B cell (primary cell): ENCODE measurements around the gene ERP27. TPM values are rescaled to one million over a fixed set of nuclear protein-coding genes. Genes with fewer than 3 reads are reported as not detected.

Experiments used
- ATAC-seq: fragments of 200-7000 bp; cut with Tn5 transposase; one replicate; pipeline ENCODE4 v1.10.0; 2021; ENCODE audit warnings: low read depth, mild to moderate bottlenecking, moderate number of reproducible peaks, moderate library complexity
- CTCF ChIA-PET: fragments of 350-600 bp; sonication (Branson Sonifier 250); formaldehyde crosslinking; loops from one replicate; lab custom pipeline; 2021; ENCODE audit warnings: antibody characterized with exemption, inconsistent platforms; lab: Charles Lee
- POLR2A ChIA-PET: fragments of 350-600 bp; sonication (Branson Sonifier 250); formaldehyde crosslinking; loops from one replicate; lab custom pipeline; 2021; ENCODE audit warnings: antibody characterized with exemption; lab: Charles Lee
- DNase-seq: peaks from one replicate; pipeline ENCODE4 v3.0.0; 2013
- H2AFZ ChIP-seq: 2 replicates; pipeline ENCODE4 v1.6.1; 2012; ENCODE audit warnings: mild to moderate bottlenecking, low read depth, low read length; ENCODE audit not compliant: insufficient read depth, poor library complexity, severe bottlenecking
- H3K27ac ChIP-seq, 2 donors: 1 replicate in 1 of 2; 2 replicates in 1 of 2; pipeline ENCODE4 v1.5.1; 2012 to 2013; ENCODE audit warnings: low read length in 2 of 2, mild to moderate bottlenecking in 2 of 2, moderate library complexity in 1 of 2
- H3K27me3 ChIP-seq, 4 experiments: fragments of 200-600 bp in 1 of 4; sonication (generic) in 1 of 4; replicated peaks in 1 of 4; 1 replicate in 2 of 4; 2 replicates in 2 of 4; pipeline versions ENCODE4 v1.6.1 to v1.7.0; 2013 to 2016; ENCODE audit warnings: low read length in 3 of 4, mild to moderate bottlenecking in 2 of 4, mixed read lengths in 1 of 4, moderate library complexity in 1 of 4; ENCODE audit not compliant: insufficient read depth in 4 of 4, control insufficient read depth in 3 of 4; ENCODE audit errors: control extremely low read depth in 1 of 4
- H3K36me3 ChIP-seq, 2 experiments: replicated peaks in 1 of 2; 1 replicate in 1 of 2; 2 replicates in 1 of 2; pipeline versions ENCODE4 v1.6.1 to v1.7.1; 2013; ENCODE audit warnings: low read length in 1 of 2; ENCODE audit not compliant: insufficient read depth in 2 of 2, control insufficient read depth in 1 of 2; ENCODE audit errors: control extremely low read depth in 1 of 2, extremely low read depth in 1 of 2
- H3K4me1 ChIP-seq, 2 donors: fragments of 200-600 bp in 1 of 2; sonication (generic) in 1 of 2; 1 replicate in 1 of 2; 2 replicates in 1 of 2; pipeline versions ENCODE4 v1.5.1 to v1.6.1; 2013 to 2017; ENCODE audit warnings: low read length in 2 of 2; ENCODE audit not compliant: control insufficient read depth in 2 of 2, insufficient read depth in 2 of 2
- H3K4me2 ChIP-seq: replicated peaks from 2 replicates; pipeline ENCODE3; 2012; ENCODE audit warnings: mild to moderate bottlenecking, low read depth, low read length; ENCODE audit not compliant: poor library complexity, severe bottlenecking
- H3K4me3 ChIP-seq, 5 experiments: fragments of 200-600 bp in 1 of 5; sonication (generic) in 1 of 5; 1 replicate in 3 of 5; 2 replicates in 2 of 5; pipeline versions ENCODE4 v1.5.1 to v1.7.0; 2011 to 2016; ENCODE audit warnings: low read length in 4 of 5, mild to moderate bottlenecking in 4 of 5, low read depth in 2 of 5, control low read depth in 1 of 5, moderate library complexity in 1 of 5; ENCODE audit not compliant: insufficient read depth in 1 of 5; ENCODE audit errors: control extremely low read depth in 1 of 5, extremely low read depth in 1 of 5
- H3K79me2 ChIP-seq: fragments of 200-600 bp; sonication (generic); one replicate; pipeline ENCODE4 v1.6.0; 2016; ENCODE audit warnings: low read length; ENCODE audit not compliant: control insufficient read depth, insufficient read depth
- H3K9ac ChIP-seq: fragments of 200-600 bp; sonication (generic); 2 replicates; pipeline ENCODE4 v1.6.1; 2017; ENCODE audit warnings: mild to moderate bottlenecking, low read length, moderate library complexity
- H3K9me3 ChIP-seq, 3 donors: one replicate each; pipeline versions ENCODE4 v1.6.1 to v1.7.1; 2013; ENCODE audit warnings: low read length in 2 of 3; ENCODE audit not compliant: control insufficient read depth in 2 of 3, insufficient read depth in 1 of 3; ENCODE audit errors: control extremely low read depth in 1 of 3
- H4K20me1 ChIP-seq: 2 replicates; pipeline ENCODE4 v1.6.0; 2012; ENCODE audit warnings: mild to moderate bottlenecking, low read length; ENCODE audit not compliant: insufficient read depth, control insufficient read depth, poor library complexity, severe bottlenecking
- H3K27ac Mint-ChIP-seq: one replicate; pipeline ENCODE4 v1.8.0; 2021; ENCODE audit warnings: mixed read lengths
- H3K27me3 Mint-ChIP-seq: one replicate; pipeline ENCODE4 v1.8.0; 2021; ENCODE audit warnings: mixed read lengths
- H3K4me1 Mint-ChIP-seq: one replicate; pipeline ENCODE4 v1.8.0; 2021; ENCODE audit warnings: mixed read lengths
- H3K4me3 Mint-ChIP-seq: one replicate; pipeline ENCODE4 v1.8.0; 2021; ENCODE audit warnings: mixed read lengths
- H3K9me3 Mint-ChIP-seq: one replicate; pipeline ENCODE4 v1.8.0; 2022; ENCODE audit warnings: mixed read lengths; ENCODE audit not compliant: insufficient read depth
- CTCF ChIP-seq: fragments of 200-600 bp; IDR thresholded peaks from one replicate; pipeline ENCODE4 v1.8.0; 2022; ENCODE audit warnings: antibody characterized with exemption, mild to moderate bottlenecking
- EZH2 ChIP-seq: IDR thresholded peaks from 2 replicates; pipeline ENCODE4 v1.6.1; 2012; ENCODE audit warnings: borderline replicate concordance, low read depth, mild to moderate bottlenecking, moderate library complexity, low read length; ENCODE audit not compliant: insufficient read depth, poor library complexity, severe bottlenecking
- WGBS: methylation state at CpG from one replicate; pipeline ENCODE4 v1.1.5; 2013; ENCODE audit warnings: missing lambda C conversion rate; ENCODE audit not compliant: insufficient coverage; 5-methylcytosine and 5-hydroxymethylcytosine counted together
- intact Hi-C: fragments of 100-400 bp; cut with micrococcal nuclease; formaldehyde crosslinking; loops from one replicate; pipeline ENCODE4 v1.10.0; 2022
- polyA plus RNA-seq: library from polyadenylated mRNA; depleted of rRNA; stranded (reverse); fragments of >200 nt; gene quantifications from 2 replicates; pipeline ENCODE4 v1.2.3, GENCODE V29; 2012
- total RNA-seq, 2 donors: library from RNA; stranded (reverse); fragments of 120-200 nt in 1 of 2; gene quantifications; 1 replicate in 1 of 2; 2 replicates in 1 of 2; pipeline versions ENCODE4 v1.2.3 to v1.2.4, GENCODE V29; 2013 to 2022

Gene ERP27
- total and polyA plus RNA-seq, 2 donors (not counting 1 experiment from before 2014, with no cell fraction given), result 7.8 to 9.0 TPM

- peaks cover 0 to 14% (median 2%) of the 10 kb centered on the region in 4 experiments for H3K27me3 ChIP-seq
- peaks cover 0 to 17% (median 2%) of the 10 kb centered on the region in 3 donors for H3K9me3 ChIP-seq
- no peaks in the 10 kb centered on the region for H4K20me1 ChIP-seq
- DNase-seq (no peak), ATAC-seq (no peak)
- Mint-ChIP-seq H3K9me3 (no peaks in the 10 kb centered on the region), H3K4me1 (peaks cover 2% of the 10 kb centered on the region), H3K27ac (no peak overlapping the region), H3K4me3 (no peak overlapping the region), H3K27me3 (peaks cover 16% of the 10 kb centered on the region)
- H3K4me3 ChIP-seq, result no peak overlapping the region
- CTCF ChIA-PET, result no interaction called here
- no peaks in the 10 kb centered on the region for H3K36me3 ChIP-seq
- H3K4me1 ChIP-seq, result peaks cover 0 to 4% of the 10 kb centered on the region in 2 donors
- intact Hi-C loops, result no loop called here
- WGBS, result 100% methylated on average over 2 of the region's 3 CpGs
- H3K9ac ChIP-seq, result no peak overlapping the region
- no peaks in the 10 kb centered on the region for H3K79me2 ChIP-seq
- no peak overlapping the region for H3K27ac ChIP-seq
- H2AFZ ChIP-seq, result no peak overlapping the region
- TF ChIP-seq CTCF, result no peak
- no peak for TF ChIP-seq EZH2
- no peak overlapping the region for H3K4me2 ChIP-seq
- POLR2A ChIA-PET, result no interaction called here
Observed at GRCh38 chr12:14868916-14869506, 69.3 kb downstream of the ERP27 start.

Other genes starting within 250 kb of the ERP27 start
- gene GUCY2C, start 241.9 kb downstream of the ERP27 start, total RNA-seq, result 0.29 and 0.37 TPM in 2 replicates
- gene GUCY2C, start 241.9 kb downstream of the ERP27 start, polyA plus RNA-seq, result 0.04 and 0.28 TPM in 2 replicates
- gene WBP11, start 135.1 kb downstream of the ERP27 start, total RNA-seq, result 77.3 and 84.7 TPM in 2 replicates
- 13.6 and 40.8 TPM in 2 replicates for gene WBP11, start 135.1 kb downstream of the ERP27 start, polyA plus RNA-seq
- gene C12orf60, start 134.9 kb downstream of the ERP27 start, total RNA-seq, result 1.2 and 1.4 TPM in 2 replicates
- 0.25 and 0.29 TPM in 2 replicates for gene C12orf60, start 134.9 kb downstream of the ERP27 start, polyA plus RNA-seq
- not detected in 2 replicates for gene SMCO3, start 124.4 kb downstream of the ERP27 start, total RNA-seq
- gene SMCO3, start 124.4 kb downstream of the ERP27 start, polyA plus RNA-seq, result not detected in 2 replicates
- not detected in 2 replicates for gene ART4, start 95.0 kb downstream of the ERP27 start, total RNA-seq
- gene ART4, start 95.0 kb downstream of the ERP27 start, polyA plus RNA-seq, result not detected in 2 replicates
- gene MGP, start 52.7 kb downstream of the ERP27 start, total RNA-seq, result 0.81 TPM in 1 of 2 replicates, not detected in the other
- gene MGP, start 52.7 kb downstream of the ERP27 start, polyA plus RNA-seq, result 0.39 and 0.74 TPM in 2 replicates
- gene ARHGDIB, start 23.1 kb upstream of the ERP27 start, total RNA-seq, result 508 and 514 TPM in 2 replicates
- 514 and 826 TPM in 2 replicates for gene ARHGDIB, start 23.1 kb upstream of the ERP27 start, polyA plus RNA-seq
- not detected in 2 replicates for gene PDE6H, start 34.5 kb upstream of the ERP27 start, total RNA-seq
- gene PDE6H, start 34.5 kb upstream of the ERP27 start, polyA plus RNA-seq, result not detected in 2 replicates